Memory B cell (primary cell): ENCODE measurements around the gene ZCCHC24.

ENCODE experiments used
- ATAC-seq: fragments of 150-1000 bp; cut with Tn5 transposase; 2 replicates; pipeline ENCODE4 v1.10.0; 2021; ENCODE audit warnings: low read depth, mild to moderate bottlenecking, moderate library complexity
- DNase-seq, 2 donors: peaks; one replicate each; pipeline ENCODE4 v3.0.0; 2022; ENCODE audit warnings: low spot score in 2 of 2
- H3K27ac Mint-ChIP-seq: one replicate; pipeline ENCODE4 v1.8.0; 2022; ENCODE audit warnings: mild to moderate bottlenecking, moderate library complexity, mixed read lengths
- H3K27me3 Mint-ChIP-seq: one replicate; pipeline ENCODE4 v1.8.0; 2022; ENCODE audit warnings: mixed read lengths
- H3K36me3 Mint-ChIP-seq: one replicate; pipeline ENCODE4 v1.8.0; 2022; ENCODE audit warnings: mild to moderate bottlenecking, mixed read lengths
- H3K4me1 Mint-ChIP-seq: one replicate; pipeline ENCODE4 v1.8.0; 2022; ENCODE audit warnings: mixed read lengths
- H3K4me3 Mint-ChIP-seq: one replicate; pipeline ENCODE4 v1.8.0; 2022; ENCODE audit warnings: mild to moderate bottlenecking, moderate library complexity, mixed read lengths
- H3K9me3 Mint-ChIP-seq: one replicate; pipeline ENCODE4 v1.8.0; 2022; ENCODE audit warnings: mixed read lengths

Gene ZCCHC24

DNA sequence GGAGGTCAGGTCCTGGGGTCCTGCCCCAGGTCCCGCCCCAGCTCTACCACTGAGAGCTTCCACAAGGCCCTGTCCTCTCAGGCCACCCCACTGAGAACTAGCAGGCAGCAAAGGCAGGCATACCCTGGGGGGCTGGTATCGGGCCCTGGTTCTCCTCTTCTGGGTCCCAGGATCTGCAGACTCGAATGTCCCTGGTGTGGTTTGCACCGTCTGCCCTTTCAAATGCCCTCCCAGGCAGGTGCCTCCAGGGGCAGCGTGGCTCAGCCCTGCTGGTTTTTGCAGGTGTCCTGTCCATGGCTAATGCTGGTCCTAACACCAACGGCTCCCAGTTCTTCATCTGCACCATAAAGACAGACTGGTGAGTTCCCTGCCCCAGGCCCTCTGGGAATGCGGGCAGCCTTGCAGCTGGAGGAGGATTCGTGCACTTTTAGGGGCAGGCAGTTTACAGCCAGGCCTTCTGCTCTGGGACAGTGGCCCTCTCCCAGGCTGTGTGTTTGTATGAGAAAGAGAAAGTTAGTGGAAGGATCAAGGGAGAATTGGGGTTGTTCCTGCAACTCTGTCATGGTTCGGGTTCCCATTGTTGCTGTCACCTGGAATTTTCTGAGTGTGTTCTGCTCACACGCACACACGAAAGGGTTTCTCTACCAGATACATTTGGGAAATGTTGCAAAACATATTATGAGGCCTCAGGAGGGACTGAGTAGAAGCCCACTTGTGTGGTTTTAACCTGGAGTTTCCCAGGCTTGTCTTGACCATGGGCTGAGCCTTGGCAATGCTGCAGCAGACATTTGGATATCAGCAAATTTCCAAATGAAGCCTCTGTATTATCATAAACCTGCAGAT is 93.2 kb downstream of the ZCCHC24 start:
- H3K4me1 Mint-ChIP-seq = peaks cover 30% of the 10 kb centered on the region
- no peak overlapping the region for H3K4me3 Mint-ChIP-seq
- DNase-seq = no peak
- H3K27me3 Mint-ChIP-seq = no peaks in the 10 kb centered on the region
- no peaks in the 10 kb centered on the region for H3K9me3 Mint-ChIP-seq
- H3K27ac Mint-ChIP-seq = peak overlapping the region; percentile 10
- ATAC-seq = no peak
- peaks cover 36% of the 10 kb centered on the region for H3K36me3 Mint-ChIP-seq

GRCh38 chr10:79351332-79351731 is 94.1 kb downstream of the ZCCHC24 start:
- Mint-ChIP-seq H3K4me1 (peaks cover 29% of the 10 kb centered on the region), H3K9me3 (no peaks in the 10 kb centered on the region), H3K36me3 (peaks cover 32% of the 10 kb centered on the region), H3K4me3 (no peak overlapping the region), H3K27ac (no peak overlapping the region), H3K27me3 (no peaks in the 10 kb centered on the region)
- DNase-seq (no peak), ATAC-seq (no peak)

GRCh38 chr10:79350407-79351154 is 94.8 kb downstream of the ZCCHC24 start:
- no peak overlapping the region for H3K27ac Mint-ChIP-seq
- peaks cover 21% of the 10 kb centered on the region for H3K4me1 Mint-ChIP-seq
- no peaks in the 10 kb centered on the region for H3K9me3 Mint-ChIP-seq
- ATAC-seq (no peak), DNase-seq (no peak)
- no peak overlapping the region for H3K4me3 Mint-ChIP-seq
- peaks cover 26% of the 10 kb centered on the region for H3K36me3 Mint-ChIP-seq
- no peaks in the 10 kb centered on the region for H3K27me3 Mint-ChIP-seq

- ATAC-seq = no peak
- Mint-ChIP-seq H3K4me3 (no peak overlapping the region), H3K27me3 (no peaks in the 10 kb centered on the region), H3K9me3 (no peaks in the 10 kb centered on the region), H3K36me3 (peaks cover 22% of the 10 kb centered on the region), H3K27ac (peak overlapping the region; percentile 95), H3K4me1 (peaks cover 17% of the 10 kb centered on the region)
- DNase-seq = no peak
Observed at GRCh38 chr10:79349766-79350406, 95.5 kb downstream of the ZCCHC24 start.

DNA sequence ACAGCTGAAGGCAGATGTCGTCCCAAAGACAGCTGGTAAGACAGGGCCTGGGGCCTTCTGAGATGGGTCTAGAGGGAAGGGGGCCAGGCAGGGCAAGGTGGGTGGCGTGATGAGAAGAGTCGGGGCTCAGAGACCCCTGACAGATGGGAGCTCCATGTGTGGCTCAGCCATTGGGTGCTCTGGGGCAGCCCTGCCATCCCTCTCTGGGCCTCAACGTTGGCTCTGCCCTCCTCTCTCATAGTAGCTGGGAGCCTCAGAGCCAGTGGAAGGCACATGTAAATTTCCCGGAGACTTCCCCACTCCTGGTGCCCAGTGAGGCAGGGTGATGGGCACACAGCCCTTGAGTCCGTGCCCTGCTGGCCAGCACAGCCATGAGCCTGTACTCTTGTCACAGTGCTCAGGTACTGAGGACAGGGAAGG is 96.3 kb downstream of the ZCCHC24 start:
- H3K27ac Mint-ChIP-seq = peak overlapping the region; percentile 95
- H3K27me3 Mint-ChIP-seq = no peaks in the 10 kb centered on the region
- ATAC-seq = no peak
- peaks cover 15% of the 10 kb centered on the region for H3K4me1 Mint-ChIP-seq
- peak overlapping the region; percentile 83 for H3K4me3 Mint-ChIP-seq
- H3K9me3 Mint-ChIP-seq = no peaks in the 10 kb centered on the region
- no peak for DNase-seq
- H3K36me3 Mint-ChIP-seq = peaks cover 21% of the 10 kb centered on the region

DNA sequence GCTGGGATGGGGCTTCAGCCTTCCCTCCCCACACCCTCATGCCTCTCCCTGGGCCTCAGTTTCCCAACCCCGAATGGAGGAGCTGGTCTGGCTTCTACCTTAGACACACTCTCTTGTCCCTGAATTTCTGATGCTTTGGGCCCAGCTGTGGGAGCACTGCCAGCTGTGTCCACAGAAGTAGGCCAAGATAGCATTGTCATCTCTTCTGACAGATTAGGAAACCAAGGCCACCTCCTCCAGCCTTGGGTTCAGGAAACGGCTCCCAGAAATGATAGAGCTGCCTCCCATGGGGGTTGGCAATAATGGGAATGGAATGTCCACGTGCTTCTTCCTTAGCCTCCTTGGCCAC is 96.8 kb downstream of the ZCCHC24 start:
- Mint-ChIP-seq H3K9me3 (no peaks in the 10 kb centered on the region), H3K27me3 (no peaks in the 10 kb centered on the region), H3K27ac (peak overlapping the region; percentile 95), H3K4me1 (peaks cover 11% of the 10 kb centered on the region), H3K36me3 (peaks cover 18% of the 10 kb centered on the region), H3K4me3 (peak overlapping the region; percentile 83)
- DNase-seq (no peak), ATAC-seq (no peak)

GRCh38 chr10:79347894-79348639 is 97.4 kb downstream of the ZCCHC24 start:
- peak overlapping the region; percentile 83 for H3K4me3 Mint-ChIP-seq
- no peaks in the 10 kb centered on the region for H3K27me3 Mint-ChIP-seq
- DNase-seq = peak; percentile 68 to 74
- H3K4me1 Mint-ChIP-seq = peaks cover 7% of the 10 kb centered on the region
- peak overlapping the region; percentile 95 for H3K27ac Mint-ChIP-seq
- peak; percentile 72 for ATAC-seq
- no peaks in the 10 kb centered on the region for H3K9me3 Mint-ChIP-seq
- peaks cover 13% of the 10 kb centered on the region for H3K36me3 Mint-ChIP-seq

GRCh38 chr10:79347226-79347893 is 98.1 kb downstream of the ZCCHC24 start, which contains the start of gene PPIF:
Gene PPIF (plus strand): TSS chr10:79347469. CDS start chr10:79347549, 80 bp downstream.
- Mint-ChIP-seq H3K36me3 (peaks cover 12% of the 10 kb centered on the region), H3K4me3 (peak within 1 kb of the TSS; percentile 83), H3K27ac (peak within 1 kb of the TSS; percentile 95), H3K4me1 (peaks cover 7% of the 10 kb centered on the region), H3K9me3 (no peaks in the 10 kb centered on the region), H3K27me3 (no peaks in the 10 kb centered on the region)
- ATAC-seq (peak; percentile 83), DNase-seq (peak; percentile 97 to 100)

DNA sequence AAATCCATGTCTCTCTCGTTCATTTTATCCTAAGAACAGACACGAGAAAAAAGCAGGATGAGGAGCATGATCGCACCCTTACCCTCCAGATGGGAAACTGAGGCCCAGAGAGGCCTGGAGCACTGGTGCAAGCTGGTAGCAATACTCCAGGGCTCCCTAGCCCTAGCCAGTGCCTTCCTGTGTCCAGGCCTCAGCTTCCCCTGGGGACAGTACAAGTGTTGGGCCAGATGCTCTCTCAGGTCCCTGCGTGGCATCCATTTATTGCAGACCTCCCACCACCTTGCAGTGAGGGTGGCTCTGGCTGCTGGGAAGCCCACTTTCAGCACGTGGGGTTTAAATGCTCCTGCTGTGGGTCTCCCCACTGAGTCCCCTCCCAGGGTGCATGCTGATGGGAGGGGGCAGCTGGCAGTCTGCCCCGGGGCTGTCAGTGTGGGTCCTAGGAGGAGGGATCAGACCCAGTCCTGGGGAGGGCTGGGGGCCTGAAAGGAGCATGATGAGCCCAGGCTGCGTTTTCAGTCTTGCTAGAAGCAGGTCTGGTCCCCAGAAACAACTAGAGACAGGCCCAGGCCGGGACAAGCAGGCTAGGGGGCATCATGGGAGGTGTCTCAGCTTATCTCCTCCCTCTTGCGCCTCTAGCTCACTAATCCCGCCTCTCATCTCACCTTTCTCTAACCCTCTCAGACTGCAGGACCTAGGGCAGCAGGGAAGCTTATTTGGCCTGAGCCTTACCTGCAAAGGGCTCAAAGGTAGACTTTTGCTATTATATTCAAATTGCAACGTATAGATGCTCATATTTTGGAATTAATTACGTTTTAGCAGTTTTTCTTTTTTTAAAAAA is 98.8 kb downstream of the ZCCHC24 start:
- Mint-ChIP-seq H3K4me3 (no peak overlapping the region), H3K4me1 (peaks cover 7% of the 10 kb centered on the region), H3K27me3 (no peaks in the 10 kb centered on the region), H3K9me3 (no peaks in the 10 kb centered on the region), H3K36me3 (peaks cover 9% of the 10 kb centered on the region), H3K27ac (peak overlapping the region; percentile 95)
- no peak for ATAC-seq
- DNase-seq = no peak

DNA sequence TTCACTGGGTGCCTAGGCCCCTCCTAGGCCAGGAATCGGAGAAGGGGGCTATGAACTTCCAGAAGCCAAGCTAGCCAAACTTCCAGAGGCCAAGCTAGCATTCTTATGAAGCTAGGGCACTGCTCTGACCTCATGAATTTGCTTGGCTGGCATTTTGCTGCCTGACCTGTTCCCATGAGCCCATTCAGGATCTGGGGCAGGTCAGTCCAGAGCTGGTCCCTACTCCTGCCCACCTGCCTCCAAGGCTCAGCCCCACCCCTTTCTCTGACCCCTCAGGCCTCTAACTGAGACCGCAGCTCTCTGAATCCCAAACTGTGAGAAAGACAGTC is 99.4 kb downstream of the ZCCHC24 start:
- Mint-ChIP-seq H3K9me3 (no peaks in the 10 kb centered on the region), H3K36me3 (peaks cover 9% of the 10 kb centered on the region), H3K27ac (no peak overlapping the region), H3K4me1 (peaks cover 7% of the 10 kb centered on the region), H3K27me3 (no peaks in the 10 kb centered on the region), H3K4me3 (no peak overlapping the region)
- DNase-seq (no peak), ATAC-seq (no peak)

- DNase-seq (no peak), ATAC-seq (no peak)
- Mint-ChIP-seq H3K9me3 (no peaks in the 10 kb centered on the region), H3K4me1 (peaks cover 7% of the 10 kb centered on the region), H3K4me3 (no peak overlapping the region), H3K27ac (no peak overlapping the region), H3K27me3 (no peaks in the 10 kb centered on the region), H3K36me3 (peaks cover 8% of the 10 kb centered on the region)
Observed at GRCh38 chr10:79345241-79346011, 100.0 kb downstream of the ZCCHC24 start.

DNA sequence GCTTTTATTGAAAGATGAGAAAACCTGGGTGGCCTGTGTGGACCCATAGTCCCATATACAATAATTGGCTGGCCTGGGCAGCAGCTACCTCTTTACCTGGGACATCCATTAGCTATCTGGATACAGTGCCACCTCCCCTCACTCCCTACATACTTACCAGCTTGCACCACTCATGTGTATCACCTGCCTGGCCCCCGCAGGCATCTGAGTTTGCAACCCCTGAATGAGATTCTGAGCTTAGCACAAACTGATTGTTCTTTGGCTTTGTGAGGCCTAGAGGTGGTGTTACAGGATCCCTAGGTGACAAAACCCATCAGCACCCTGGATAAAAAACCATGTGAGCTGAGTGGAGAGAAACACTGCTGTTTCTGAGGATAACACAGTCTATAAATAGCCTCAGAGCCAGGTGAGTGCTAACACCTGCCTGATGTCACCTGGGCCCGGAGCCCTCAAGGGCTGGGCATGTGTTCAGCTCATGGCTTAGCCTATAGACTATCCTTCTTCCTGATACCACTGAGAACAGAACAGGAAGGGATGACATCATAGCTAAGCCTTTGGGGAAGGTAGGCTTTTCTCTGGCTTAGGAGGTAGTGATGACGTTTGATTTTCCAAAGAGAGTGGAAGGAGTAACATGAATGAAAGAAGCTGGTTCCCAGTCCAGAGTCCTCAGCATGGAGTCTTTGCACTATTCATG is 100.8 kb downstream of the ZCCHC24 start:
- Mint-ChIP-seq H3K9me3 (no peaks in the 10 kb centered on the region), H3K27me3 (no peaks in the 10 kb centered on the region), H3K27ac (no peak overlapping the region), H3K36me3 (peaks cover 2% of the 10 kb centered on the region), H3K4me3 (no peak overlapping the region), H3K4me1 (peaks cover 7% of the 10 kb centered on the region)
- ATAC-seq (no peak), DNase-seq (no peak)
